HG03280 (cell line): Measurements from ENCODE around the gene SPINK13.
"Not testable (repeated sequence)": the region's sequence is repeated elsewhere in the genome, so short reads cannot be mapped to it uniquely, and the experiment has no call there.

Experiments
- ATAC-seq: cut with Tn5 transposase; IDR thresholded peaks from one replicate; pipeline ENCODE4 v1.9.1; 2021; ENCODE audit warnings: mild to moderate bottlenecking, moderate library complexity; ENCODE audit not compliant: unreplicated experiment

SPINK13 gene

GRCh38 chr5:148311484-148311883, 42.9 kb downstream of the SPINK13 start:
- ATAC-seq = no peak

- ATAC-seq = no peak
Measured at GRCh38 chr5:148312153-148312552, 43.6 kb downstream of the SPINK13 start, which contains the start of gene SPINK7. SPINK7 (plus strand) TSS chr5:148312423; CDS start chr5:148312484, 61 bp downstream.

DNA sequence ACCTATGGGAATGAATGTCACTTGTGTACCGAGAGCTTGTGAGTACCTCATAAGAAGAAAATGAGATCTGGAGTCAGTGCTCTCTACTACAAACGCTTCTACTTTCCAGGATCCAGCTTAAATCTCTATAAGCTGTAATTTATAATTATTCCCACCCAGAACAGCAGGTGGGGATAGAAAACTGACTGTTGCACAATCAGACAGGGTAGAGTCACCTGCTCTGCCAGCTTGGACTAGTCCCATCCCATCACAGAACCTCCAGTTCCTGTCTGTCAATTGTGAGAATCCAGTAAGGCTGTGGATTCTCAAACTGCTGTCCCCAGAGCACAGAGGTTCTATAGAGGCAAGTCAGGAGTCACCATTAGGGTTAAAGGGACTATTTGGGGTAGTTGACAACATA, 45.6 kb downstream of the SPINK13 start:
- ATAC-seq = no peak

DNA sequence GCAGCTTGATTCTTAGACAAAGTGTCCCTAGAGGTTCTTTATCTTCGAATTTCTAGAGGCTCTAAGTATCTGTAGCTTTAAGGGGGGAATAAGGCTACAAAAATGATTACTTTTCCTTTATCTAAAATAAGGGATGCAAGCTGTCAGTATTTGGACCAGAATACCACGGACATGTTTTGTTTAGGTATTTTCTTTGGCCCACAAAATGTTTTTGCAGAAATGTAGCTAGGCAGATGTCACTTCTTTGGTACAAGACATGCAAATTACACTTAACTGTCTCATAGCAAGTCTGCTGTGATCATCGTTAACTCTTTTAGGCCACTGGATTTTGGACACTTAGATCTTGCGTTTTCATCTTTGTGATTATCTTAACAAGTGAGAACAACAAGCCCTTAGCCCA, 46.1 kb downstream of the SPINK13 start:
- no peak for ATAC-seq

DNA sequence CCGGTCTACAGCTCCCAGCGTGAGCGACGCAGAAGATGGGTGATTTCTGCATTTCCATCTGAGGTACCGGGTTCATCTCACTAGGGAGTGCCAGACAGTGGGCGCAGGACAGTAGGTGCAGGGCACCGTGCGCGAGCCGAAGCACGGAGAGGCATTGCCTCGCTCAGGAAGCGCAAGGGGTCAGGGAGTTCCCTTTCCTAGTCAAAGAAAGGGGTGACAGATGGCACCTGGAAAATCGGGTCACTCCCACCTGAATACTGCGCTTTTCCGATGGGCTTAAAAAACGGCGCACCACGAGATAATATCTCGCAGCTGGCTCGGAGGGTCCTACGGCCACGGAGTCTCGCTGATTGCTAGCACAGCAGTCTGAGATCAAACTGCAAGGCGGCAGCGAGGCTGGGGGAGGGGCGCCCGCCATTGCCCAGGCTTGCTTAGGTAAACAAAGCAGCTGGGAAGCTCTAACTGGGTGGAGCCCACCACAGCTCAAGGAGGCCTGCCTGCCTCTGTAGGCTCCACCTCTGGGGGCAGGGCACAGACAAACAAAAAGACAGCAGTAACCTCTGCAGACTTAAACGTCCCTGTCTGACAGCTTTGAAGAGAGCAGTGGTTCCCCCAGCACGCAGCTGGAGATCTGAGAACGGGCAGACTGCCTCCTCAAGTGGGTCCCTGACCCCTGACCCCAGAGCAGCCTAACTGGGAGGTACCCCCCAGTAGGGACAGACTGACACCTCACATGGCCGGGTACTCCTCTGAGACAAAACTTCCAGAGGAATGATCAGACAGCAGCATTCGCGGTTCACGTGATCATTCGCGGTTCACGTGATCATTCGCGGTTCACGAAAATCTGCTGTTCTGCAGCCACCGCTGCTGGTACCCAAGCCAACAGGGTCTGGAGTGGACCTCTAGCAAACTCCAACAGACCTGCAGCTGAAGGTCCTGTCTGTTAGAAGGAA, 51.7 kb downstream of the SPINK13 start:
- ATAC-seq = not testable (repeated sequence)

GRCh38 chr5:148333262-148333849, 64.8 kb downstream of the SPINK13 start:
- ATAC-seq = no peak

DNA sequence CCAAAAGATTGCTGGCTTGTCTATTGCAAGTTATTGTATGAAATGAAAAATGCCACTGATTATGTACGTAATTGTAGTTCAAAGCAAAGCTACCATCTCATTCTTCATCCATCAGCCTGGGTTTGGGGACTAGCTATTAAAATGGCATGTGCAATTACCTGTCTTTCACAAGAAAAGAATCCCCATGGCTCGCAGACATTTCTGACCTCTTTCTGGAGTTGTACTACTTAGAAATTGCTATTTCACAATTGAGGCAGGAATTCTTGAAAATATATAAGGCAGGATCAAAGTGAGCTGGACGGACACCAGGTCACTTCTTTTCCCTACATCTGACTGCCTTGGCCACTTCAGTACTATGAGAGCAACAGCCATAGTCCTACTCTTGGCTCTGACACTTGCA, 66.7 kb downstream of the SPINK13 start, which contains the start of gene SPINK9:
SPINK9 (plus strand) TSS at position 301 of the 400 bp plus-strand sequence; CDS start at position 356, 55 bp downstream.
- ATAC-seq = no peak
